H54 (cell line): ENCODE data around the gene MARCHF6.

ENCODE experiments used
- DNase-seq: peaks from one replicate; pipeline ENCODE4 v3.0.0; 2011; ENCODE audit warnings: low spot score, mixed read lengths; ENCODE audit not compliant: insufficient read length
- FAIRE-seq: peaks from 3 replicates; lab custom pipeline; 2011; peaks lifted over from hg19 to GRCh38; lab: Jason Lieb, UNC
- POLR2A ChIP-seq: IDR thresholded peaks from 2 replicates; pipeline ENCODE4 v1.6.1; 2011; ENCODE audit warnings: low read depth, mild to moderate bottlenecking, low read length

MARCHF6 gene

DNA sequence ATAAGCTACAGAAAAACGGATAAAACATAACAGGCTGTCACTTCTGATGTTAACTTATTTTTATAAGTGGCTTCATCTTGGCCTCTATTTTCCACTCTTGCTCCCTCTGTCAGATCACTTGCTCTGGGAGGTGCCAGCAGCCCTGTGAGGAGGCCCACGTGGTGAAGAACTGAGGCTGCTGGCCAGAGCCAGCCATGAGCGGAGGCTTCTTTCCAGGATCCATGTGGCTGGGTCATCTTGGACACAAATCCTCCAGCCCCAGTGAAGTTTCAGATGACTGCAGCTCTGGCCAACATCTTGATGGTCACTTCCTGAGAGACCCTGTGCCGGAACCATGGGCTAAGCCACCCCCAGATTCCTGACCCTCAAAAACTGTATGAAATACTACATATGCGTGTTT, 38.3 kb upstream of the MARCHF6 start:
- DNase-seq (no peak), FAIRE-seq (no peak)
- TF ChIP-seq POLR2A: no peak

DNA sequence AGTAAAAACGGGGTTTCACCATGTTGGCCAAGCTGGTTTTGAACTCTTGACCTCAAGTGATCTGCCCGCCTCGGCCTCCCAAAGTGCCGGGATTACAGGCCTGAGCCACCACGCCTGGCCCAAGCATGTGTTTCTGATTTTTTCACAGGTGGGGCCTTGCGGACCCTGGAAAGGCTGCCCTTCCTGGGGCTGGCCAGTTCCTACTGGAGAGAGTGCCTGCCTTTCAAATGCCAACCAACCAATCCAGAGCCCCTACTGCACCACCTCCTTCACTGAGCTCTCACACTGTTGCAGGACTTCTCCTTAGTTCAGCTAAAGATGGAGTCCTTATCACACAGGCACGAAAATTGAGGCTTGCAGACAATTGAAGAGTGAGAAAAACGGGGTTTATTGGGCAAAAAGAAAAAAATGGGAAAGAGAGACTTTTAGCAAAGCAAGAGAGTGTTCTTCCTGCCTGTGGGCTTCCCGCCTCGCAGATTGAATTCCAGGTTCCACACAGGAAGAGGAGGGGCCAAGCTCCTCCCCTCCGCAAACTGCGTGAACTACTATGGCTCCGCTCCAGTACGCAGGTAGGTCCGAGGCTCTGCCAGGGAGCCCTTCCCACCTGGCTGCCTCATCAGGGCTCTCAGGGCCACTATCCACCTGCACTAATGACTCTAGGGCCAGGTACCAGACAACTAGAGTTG, 37.5 kb upstream of the MARCHF6 start:
- no peak for TF ChIP-seq POLR2A
- FAIRE-seq: no peak
- DNase-seq: no peak

DNA sequence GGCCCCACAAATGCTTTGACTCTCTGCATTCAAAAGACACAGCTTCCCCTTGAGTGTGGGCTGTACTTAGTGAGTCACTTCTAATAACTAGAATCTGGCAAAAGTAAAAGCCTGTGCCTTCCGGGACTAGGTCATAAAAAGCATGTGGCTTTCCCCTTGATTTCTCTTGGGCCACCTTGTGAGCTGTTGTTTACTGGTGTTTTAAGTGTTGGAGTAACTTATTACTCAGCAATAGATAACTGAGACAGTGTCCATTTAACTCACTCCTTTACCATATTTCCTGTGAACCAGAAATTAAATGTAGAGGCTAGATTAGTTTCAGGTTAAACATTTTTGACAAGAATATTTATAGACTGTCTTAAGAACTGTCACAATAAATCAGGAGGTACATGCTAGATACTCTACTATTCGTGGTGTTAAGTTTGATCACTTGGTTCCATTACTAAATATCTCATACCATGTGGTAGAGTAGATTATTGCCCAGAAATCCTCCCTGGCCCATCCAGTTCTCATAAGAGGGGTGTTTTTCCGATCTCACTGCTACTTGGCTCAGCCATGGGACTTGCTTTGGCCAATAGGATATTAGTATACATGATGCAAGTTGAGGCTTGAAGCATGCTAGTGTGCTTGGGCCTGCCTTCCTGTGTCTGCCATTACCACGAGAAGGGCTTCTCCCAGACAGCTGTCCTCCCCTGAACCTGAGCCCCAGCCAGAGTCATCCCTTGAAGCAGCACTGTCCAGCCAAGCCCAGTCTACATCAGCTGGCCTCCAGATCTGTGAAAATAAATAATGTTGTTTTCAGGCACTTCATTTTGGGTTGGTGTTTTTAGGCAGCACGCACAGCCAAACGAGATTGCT, 35.4 kb upstream of the MARCHF6 start:
- no peak for FAIRE-seq
- TF ChIP-seq POLR2A: no peak
- DNase-seq: no peak

DNA sequence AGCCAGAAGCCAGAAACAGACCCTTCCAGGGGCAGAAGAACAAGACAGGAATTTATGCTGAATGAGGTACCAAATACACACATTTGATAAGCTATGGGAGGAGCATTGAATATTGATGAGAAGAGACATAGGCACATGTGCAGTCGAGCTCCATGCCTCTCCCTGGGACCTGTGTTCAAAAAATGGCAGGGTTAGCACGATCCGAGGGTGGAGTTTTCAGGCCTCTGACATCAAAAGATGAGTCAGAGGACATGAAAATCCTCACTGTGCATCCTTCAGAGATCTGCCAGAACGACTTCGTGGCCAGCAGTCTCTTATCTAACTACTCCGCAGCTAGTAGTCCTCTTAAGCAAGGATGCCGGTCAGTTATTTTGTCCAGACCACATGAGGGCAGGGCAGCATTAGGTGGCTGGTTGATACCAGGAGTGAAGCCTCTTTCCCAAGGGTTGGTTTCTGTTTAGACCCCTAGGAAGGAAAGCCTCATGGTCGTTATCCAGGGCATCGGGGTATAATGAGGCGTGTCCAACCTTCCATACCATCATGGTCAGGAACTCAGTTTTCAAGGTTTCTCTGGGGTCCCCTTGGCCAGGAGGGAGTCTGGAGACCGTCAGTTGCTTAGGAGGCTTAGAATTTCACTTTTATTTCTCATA, 34.2 kb upstream of the MARCHF6 start:
- TF ChIP-seq POLR2A: no peak
- DNase-seq (no peak), FAIRE-seq (no peak)

DNA sequence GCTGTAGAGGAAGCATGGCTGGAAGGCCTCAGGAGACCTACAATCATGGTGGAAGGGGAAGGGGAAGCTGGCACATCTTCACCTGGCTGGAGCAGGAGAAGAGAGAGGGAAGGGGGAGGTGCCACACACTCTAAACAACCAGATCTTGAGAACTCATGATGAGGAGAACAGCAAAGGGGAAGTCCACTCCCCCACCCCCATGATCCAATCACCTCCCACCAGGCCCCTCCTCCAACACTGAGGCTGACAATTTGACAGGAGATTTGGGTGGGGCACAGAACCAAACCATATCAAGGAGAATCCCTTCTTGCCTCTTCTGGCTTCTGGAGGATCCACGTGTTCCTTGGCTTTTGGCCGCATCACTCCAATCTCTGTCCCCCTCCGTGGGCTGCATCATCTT, 32.7 kb upstream of the MARCHF6 start:
- DNase-seq (no peak), FAIRE-seq (no peak)
- no peak for TF ChIP-seq POLR2A

DNA sequence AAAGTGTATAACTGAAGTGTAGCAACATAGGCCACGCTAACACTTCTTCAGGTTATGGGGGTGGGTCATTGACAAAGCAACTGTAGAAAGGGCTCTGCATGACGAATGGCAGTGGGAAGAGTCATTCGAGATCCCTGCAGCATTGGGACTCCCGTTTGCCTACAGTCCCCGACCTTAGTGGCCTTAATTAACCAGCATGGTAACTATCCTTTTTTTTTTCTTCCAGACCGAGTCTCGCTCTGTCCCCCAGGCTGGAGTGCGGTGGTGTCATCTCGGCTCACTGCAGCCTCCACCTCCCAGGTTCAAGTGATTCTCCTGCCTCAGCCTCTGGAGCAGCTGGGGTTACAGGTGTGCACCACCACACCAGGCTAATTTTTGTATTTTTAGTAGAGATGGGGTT, 31.6 kb upstream of the MARCHF6 start:
- no peak for FAIRE-seq
- no peak for TF ChIP-seq POLR2A

DNA sequence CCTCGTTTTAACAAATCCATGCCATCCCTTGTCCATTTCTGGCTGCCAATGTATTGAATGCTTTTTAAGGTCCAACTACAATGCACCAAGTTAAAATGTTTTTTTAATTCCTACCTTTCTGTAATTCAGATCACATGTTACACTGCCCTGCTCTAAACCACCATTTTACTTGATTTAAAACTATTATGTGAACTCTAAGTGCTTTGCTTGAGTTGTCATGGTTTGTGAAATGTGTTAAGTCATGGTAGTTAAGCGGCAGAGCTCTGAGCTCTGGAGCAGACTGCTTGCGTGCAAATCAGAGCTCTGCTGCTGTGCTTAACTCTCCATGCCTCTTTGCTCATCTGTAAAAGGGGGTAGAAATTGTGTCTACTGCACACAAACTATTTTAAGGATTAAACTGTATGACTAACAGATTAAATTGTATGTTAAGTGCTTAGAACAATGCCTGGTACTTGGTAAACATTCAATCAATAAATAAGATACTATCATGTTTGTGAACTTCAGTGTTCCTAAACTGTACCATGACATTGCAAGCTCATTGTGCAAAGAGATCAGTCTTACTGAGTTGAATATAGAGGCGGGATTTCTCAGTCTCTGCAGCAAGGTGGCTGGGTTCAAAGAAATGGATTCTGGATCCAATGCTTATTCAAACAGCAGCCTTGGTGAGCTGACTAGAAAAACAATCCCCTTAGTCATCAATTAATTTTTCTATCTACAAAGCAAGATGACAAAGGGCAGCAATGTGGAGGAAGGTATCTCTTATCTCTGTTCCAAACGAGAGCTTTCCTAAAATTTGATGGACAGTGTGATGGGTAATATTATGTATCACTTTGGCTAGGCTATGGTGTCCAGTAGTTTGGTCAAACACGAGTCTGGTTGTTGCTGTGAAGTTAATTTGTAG, 29.7 kb upstream of the MARCHF6 start:
- FAIRE-seq (no peak), DNase-seq (no peak)
- no peak for TF ChIP-seq POLR2A

More for the DNA sequence above, 31.6 kb upstream of the MARCHF6 start:
- DNase-seq: no peak

DNA sequence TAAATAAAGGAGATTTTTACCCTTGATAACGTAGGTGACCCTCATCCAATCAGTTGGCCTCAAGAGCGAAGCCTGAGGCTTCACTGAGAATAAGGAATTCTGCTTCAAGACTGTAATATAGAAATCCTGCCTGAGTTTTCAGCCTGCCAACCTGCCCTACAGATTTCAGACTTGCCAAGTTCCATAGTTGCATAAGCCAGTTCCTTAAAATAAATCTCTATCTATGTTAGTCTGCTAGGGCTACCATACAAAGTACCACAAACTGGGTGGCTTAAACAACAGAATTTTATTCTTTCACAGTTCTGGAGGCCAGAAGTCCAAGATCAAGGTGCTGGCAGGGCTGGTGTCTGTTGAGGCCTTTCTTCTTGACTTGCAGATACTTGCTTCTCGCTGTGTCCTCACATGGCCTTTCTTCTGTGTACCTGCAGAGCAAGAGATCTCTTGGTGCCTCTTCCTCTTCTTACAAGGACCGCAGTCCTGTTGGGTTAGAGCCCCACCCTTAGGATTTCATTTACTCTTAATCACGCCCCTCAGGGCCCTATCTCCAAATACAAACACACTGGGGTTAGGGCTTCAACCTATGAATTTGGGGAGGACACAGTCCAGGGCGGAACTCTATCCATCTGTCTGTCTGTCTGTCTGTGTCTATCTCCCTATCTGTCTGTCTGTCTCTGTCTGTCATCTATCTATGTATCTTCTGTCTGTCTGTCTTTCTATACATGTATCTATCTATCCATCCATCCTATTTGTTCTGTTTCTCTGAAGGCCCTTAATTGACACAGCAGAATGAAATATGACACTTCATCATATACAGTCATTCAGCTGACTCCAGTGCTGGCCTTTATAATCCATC, 28.8 kb upstream of the MARCHF6 start:
- no peak for FAIRE-seq
- DNase-seq: no peak
- no peak for TF ChIP-seq POLR2A

DNA sequence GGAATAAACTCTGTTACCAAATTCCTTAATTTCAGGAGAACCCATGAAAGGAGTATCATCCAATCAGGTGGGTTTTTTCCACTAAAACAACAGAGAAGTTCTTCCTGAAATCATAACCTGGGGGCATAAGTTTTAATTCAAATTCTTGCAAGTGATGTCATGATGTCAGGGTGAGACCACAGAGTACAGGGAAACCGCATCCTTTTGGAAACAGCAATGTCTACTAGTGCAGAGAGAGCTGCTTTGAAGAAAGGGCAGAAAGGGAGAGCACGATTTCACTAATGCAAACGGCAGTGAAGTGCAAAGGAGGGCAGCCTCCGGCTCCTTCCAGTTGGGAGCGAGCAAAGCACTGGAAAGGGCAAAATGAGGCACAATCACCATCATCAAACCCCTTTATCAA, 25.2 kb upstream of the MARCHF6 start:
- no peak for TF ChIP-seq POLR2A
- FAIRE-seq (no peak), DNase-seq (no peak)

- FAIRE-seq: no peak
- no peak for TF ChIP-seq POLR2A
Observed at GRCh38 chr5:10329446-10329819, 24.1 kb upstream of the MARCHF6 start.

GRCh38 chr5:10329820-10330481, 23.5 kb upstream of the MARCHF6 start:
- TF ChIP-seq POLR2A: no peak
- DNase-seq (no peak), FAIRE-seq (no peak)

More at GRCh38 chr5:10329446-10329819, 24.1 kb upstream of the MARCHF6 start:
- DNase-seq: no peak

DNA sequence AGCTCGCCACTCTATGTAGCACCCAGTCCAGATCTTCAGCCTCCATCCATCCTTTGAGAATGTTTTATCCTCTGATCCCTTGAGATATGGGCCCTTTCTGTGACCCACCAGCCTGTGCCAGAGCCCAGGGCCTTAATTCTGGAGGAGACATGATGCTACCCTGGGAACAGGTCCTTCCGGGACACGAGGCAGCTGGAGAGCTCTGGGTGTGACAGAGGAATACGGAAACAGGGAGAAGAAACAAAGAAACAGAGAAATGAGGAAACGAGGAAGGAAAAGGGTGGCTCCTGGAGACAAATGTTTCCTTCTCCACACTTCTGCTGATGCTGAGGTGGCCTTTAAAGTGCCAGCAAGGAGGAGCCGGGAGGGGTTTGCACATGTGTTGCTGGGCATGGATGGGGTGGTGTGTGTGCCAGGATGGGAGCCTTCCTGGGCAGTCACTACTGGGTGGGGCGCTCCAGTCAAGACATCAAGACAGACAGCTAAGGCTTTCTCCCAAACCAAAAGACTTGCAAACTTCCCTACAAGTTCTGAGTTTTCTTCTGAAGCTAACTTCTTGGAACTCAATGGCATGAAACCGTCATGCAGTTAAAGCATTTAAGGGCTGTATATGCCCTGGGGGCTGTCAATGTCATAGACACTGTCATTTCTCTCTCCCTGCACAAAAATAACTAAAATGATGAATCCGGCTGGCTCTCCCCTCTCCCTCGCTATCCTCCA, 22.8 kb upstream of the MARCHF6 start:
- DNase-seq (no peak), FAIRE-seq (no peak)
- TF ChIP-seq POLR2A: no peak
